ENCODE results near the gene SLC13A2.
A peak's percentile ranks its signal among the peaks of the same experiment; 100 is the strongest.

The SLC13A2 gene

DNA sequence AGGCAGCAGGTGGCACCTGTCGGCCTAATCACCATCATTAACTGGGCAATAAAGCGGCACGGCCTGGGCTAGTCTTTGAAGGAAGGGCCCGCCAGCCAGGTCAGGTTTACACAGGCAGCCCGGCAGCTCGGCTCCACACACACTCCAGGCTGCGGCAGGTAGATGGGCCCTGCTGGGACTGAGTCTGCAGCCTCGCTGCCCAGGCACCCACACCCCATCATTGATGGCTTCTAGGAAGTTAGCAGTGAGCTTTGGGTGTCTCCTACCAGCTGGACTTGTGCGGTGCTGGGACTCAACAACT is 25.9 kb downstream of the SLC13A2 start:
- Histone ChIP-seq H3K36me3 (ENCODE audit: control insufficient read depth, insufficient read depth, low read length) (no peaks in the 10 kb centered on the region), H3K4me3 (replicated peaks; ENCODE audit: low read depth, low read length) (no peak overlapping the region), H3K27me3 (replicated peaks; ENCODE audit: control insufficient read depth, insufficient read depth, low read length) (no peaks in the 10 kb centered on the region)
- TF ChIP-seq, protein P1, sequence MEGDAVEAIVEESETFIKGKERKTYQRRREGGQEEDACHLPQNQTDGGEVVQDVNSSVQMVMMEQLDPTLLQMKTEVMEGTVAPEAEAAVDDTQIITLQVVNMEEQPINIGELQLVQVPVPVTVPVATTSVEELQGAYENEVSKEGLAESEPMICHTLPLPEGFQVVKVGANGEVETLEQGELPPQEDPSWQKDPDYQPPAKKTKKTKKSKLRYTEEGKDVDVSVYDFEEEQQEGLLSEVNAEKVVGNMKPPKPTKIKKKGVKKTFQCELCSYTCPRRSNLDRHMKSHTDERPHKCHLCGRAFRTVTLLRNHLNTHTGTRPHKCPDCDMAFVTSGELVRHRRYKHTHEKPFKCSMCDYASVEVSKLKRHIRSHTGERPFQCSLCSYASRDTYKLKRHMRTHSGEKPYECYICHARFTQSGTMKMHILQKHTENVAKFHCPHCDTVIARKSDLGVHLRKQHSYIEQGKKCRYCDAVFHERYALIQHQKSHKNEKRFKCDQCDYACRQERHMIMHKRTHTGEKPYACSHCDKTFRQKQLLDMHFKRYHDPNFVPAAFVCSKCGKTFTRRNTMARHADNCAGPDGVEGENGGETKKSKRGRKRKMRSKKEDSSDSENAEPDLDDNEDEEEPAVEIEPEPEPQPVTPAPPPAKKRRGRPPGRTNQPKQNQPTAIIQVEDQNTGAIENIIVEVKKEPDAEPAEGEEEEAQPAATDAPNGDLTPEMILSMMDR (IDR thresholded peaks at IDR 0.05; ENCODE audit: insufficient read depth, low read length, poor library complexity, severe bottlenecking), result no peak
- DNase-seq (ENCODE audit: extremely low read depth, insufficient read length), result no peak

DNA sequence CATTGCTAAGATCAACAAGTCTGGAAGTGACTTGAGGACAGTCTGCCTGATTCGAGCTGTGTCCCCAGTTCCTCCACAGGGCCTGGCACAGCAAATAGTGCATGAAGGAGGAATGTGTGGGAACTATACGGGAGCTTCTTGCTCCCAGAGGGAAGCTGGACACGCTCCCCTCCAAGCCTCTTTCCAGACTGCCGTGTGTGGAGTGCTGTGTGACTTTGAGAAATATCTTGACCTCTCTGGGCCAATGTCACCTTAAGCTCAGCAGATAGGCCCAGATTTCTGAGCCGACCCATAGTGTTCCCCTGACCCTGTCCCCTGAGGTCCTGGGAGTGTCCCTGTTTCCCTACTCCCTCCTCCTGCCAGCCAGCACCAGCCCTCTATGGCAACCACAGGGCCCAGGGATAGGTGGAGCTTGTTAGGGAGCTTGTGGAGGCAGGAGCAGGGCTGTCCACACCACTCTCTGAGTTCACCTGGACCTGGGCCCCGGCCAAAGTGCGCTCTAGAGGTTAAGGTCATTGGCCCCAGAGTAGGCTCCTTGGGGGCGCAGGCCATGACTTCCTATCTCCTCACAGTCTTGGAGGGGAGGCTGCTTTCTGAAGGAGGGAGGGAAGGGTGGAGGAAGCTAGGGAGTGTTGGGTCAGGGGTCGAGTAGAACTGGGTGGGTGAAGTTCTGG is 26.4 kb downstream of the SLC13A2 start:
- TF ChIP-seq, protein P1 (IDR thresholded peaks at IDR 0.05; ENCODE audit: insufficient read depth, low read length, poor library complexity, severe bottlenecking), result no peak
- no peak for DNase-seq (ENCODE audit: extremely low read depth, insufficient read length)
- H3K36me3 ChIP-seq (ENCODE audit: control insufficient read depth, insufficient read depth, low read length), result no peaks in the 10 kb centered on the region
- H3K4me3 ChIP-seq (replicated peaks; ENCODE audit: low read depth, low read length), result peak overlapping the region; percentile 44
- no peaks in the 10 kb centered on the region for H3K27me3 ChIP-seq (replicated peaks; ENCODE audit: control insufficient read depth, insufficient read depth, low read length)

DNA sequence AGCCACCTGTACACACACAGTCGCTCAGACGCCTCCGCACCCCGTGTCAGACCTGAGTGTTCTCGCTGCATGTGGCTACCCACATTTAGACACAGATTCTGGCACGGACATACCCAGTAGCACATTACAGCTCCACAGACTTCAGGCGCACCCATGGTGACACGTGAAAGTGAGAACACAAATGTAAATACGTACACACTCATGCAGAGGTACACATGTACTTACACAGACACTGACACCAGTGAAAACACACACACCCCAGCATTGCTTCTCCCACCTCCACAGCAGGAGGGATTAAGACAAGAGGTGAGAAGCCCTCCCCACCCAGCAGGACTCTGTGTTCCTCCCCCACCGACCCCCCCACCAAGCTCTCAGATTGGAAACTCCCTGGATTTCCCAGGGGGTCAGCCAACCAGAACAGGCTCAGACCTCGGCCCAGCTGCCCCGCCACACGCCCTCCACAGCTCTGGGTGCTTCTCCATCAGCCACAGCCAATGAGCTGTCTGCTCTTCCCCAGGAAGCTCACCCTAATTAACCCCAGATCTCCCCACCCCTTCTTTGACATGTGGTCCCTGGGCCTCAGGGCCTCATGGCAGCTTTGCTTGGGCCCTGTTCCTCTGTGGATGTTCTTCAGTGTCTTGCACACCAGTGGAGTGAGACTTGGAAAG is 27.4 kb downstream of the SLC13A2 start:
- H3K36me3 ChIP-seq (ENCODE audit: control insufficient read depth, insufficient read depth, low read length), result no peaks in the 10 kb centered on the region
- TF ChIP-seq, protein P1 (IDR thresholded peaks at IDR 0.05; ENCODE audit: insufficient read depth, low read length, poor library complexity, severe bottlenecking), result no peak
- peak; percentile 84 for DNase-seq (ENCODE audit: extremely low read depth, insufficient read length)
- H3K27me3 ChIP-seq (replicated peaks; ENCODE audit: control insufficient read depth, insufficient read depth, low read length), result no peaks in the 10 kb centered on the region
- peak overlapping the region; percentile 44 for H3K4me3 ChIP-seq (replicated peaks; ENCODE audit: low read depth, low read length)

DNA sequence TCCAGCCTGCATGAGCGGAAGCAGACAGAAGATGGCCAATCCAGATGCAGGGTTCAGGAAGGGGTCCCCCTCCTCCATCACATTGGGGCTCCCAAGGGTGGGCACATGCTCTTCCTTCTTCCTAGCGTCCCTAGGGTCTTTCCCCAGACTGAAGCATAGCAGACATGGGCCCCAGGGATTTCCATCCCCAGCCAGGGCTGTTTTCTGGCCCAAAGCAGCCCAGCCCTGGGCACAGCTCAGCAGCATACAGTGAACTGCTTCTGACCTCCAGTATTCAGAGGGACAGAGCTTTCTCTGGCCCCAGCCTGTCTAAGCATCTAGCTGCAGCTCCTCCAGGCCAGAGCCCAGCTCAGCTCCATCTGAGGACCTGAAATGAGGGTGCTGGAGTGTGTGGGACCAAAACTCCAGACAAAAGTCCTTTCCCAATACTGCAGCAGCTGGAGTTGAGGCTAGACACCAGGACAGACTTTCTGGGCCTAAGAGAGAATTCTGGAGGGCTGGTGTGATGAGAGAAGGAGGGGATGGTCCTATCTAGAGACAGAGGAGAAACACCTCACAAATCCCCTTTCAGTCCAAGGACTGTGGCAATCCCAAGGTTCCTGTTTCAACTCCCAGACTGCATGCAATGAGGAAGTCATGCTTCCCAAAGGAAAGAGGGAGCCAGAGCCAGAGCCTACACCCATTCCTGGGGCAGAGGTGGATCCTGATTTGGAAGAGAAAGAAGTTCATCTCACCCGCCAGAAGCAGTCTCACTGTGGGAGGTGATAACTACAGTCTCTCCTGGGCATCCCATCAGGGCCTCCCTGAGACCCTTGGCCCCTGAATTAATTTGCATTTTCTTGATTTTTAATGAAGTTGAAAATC is 28.2 kb downstream of the SLC13A2 start:
- Histone ChIP-seq H3K4me3 (replicated peaks; ENCODE audit: low read depth, low read length) (no peak overlapping the region), H3K27me3 (replicated peaks; ENCODE audit: control insufficient read depth, insufficient read depth, low read length) (no peaks in the 10 kb centered on the region), H3K36me3 (ENCODE audit: control insufficient read depth, insufficient read depth, low read length) (no peaks in the 10 kb centered on the region)
- DNase-seq (ENCODE audit: extremely low read depth, insufficient read length), result no peak
- TF ChIP-seq, protein P1 (IDR thresholded peaks at IDR 0.05; ENCODE audit: insufficient read depth, low read length, poor library complexity, severe bottlenecking), result no peak

DNA sequence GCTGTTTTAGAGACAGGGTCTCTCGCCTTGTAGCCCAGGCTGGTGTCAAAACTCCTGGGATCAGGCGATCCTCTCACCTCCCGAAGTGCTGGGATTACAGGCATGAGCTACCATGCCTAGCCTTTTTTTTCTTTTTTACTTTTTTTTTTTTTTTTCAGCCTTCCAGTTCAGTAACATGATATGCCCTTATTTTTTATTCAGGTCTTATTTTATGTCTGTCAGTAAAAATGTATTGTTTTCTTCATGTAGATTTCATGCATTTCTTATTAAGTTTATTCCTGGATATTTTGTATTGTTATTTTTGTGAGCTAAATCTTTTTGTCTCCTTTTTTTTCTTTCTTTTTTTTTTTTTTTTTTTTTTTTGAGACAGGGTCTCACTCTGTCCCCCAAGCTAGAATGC is 30.0 kb downstream of the SLC13A2 start:
- no peak overlapping the region for H3K4me3 ChIP-seq (replicated peaks; ENCODE audit: low read depth, low read length)
- DNase-seq (ENCODE audit: extremely low read depth, insufficient read length), result no peak
- H3K27me3 ChIP-seq (replicated peaks; ENCODE audit: control insufficient read depth, insufficient read depth, low read length), result no peaks in the 10 kb centered on the region
- TF ChIP-seq, protein P1 (IDR thresholded peaks at IDR 0.05; ENCODE audit: insufficient read depth, low read length, poor library complexity, severe bottlenecking), result no peak
- no peaks in the 10 kb centered on the region for H3K36me3 ChIP-seq (ENCODE audit: control insufficient read depth, insufficient read depth, low read length)

Data from GM06990 (cell line).